Mesothelial cell of epicardium (in vitro differentiated cells): ENCODE measurements around the gene FAR1. TPM values are rescaled to one million over a fixed set of nuclear protein-coding genes. Genes with fewer than 3 reads are reported as not detected.

Experiments used
- DNase-seq, 2 experiments: peaks; one replicate each; pipeline ENCODE4 v3.0.0; 2021; ENCODE audit warnings: low spot score in 2 of 2; ENCODE audit not compliant: unreplicated experiment in 2 of 2
- H3K27ac Mint-ChIP-seq: 2 replicates; pipeline ENCODE4 v1.8.0; 2021; ENCODE audit warnings: mixed read lengths
- H3K27me3 Mint-ChIP-seq: 2 replicates; pipeline ENCODE4 v1.8.0; 2021; ENCODE audit warnings: low read depth, mixed read lengths
- H3K36me3 Mint-ChIP-seq: 2 replicates; pipeline ENCODE4 v1.8.0; 2021; ENCODE audit warnings: mixed read lengths
- H3K4me1 Mint-ChIP-seq: 2 replicates; pipeline ENCODE4 v1.8.0; 2021; ENCODE audit warnings: mixed read lengths
- H3K4me3 Mint-ChIP-seq: 2 replicates; pipeline ENCODE4 v1.8.0; 2021; ENCODE audit warnings: mild to moderate bottlenecking, moderate library complexity, mixed read lengths
- H3K9me3 Mint-ChIP-seq: 2 replicates; pipeline ENCODE4 v1.8.0; 2021; ENCODE audit warnings: mixed read lengths
- CTCF ChIP-seq: fragments of 200-600 bp; sonication (generic); IDR thresholded peaks from one replicate; pipeline ENCODE4 v1.5.0; 2021; ENCODE audit warnings: antibody characterized with exemption; ENCODE audit not compliant: unreplicated experiment
- total RNA-seq: library from RNA; stranded (reverse); gene quantifications from 3 replicates; pipeline ENCODE4 v1.2.1, GENCODE V29; 2021

The FAR1 gene
- total RNA-seq, 1 donor from 2014 or later: 67.0 TPM

- Mint-ChIP-seq H3K4me3 (no peak overlapping the region), H3K27ac (no peak overlapping the region), H3K4me1 (no peaks in the 10 kb centered on the region), H3K36me3 (peaks cover 34% of the 10 kb centered on the region), H3K27me3 (no peaks in the 10 kb centered on the region), H3K9me3 (no peaks in the 10 kb centered on the region)
- TF ChIP-seq CTCF: no peak
- DNase-seq: no peak
These were observed 49.9 kb downstream of the FAR1 start for GRCh38 chr11:13718394-13718793.

GRCh38 chr11:13720940-13721339 lies 52.5 kb downstream of the FAR1 start:
- H3K27ac Mint-ChIP-seq: no peak overlapping the region
- no peaks in the 10 kb centered on the region for H3K4me1 Mint-ChIP-seq
- no peaks in the 10 kb centered on the region for H3K27me3 Mint-ChIP-seq
- H3K36me3 Mint-ChIP-seq: peaks cover 30% of the 10 kb centered on the region
- no peak for DNase-seq
- H3K9me3 Mint-ChIP-seq: no peaks in the 10 kb centered on the region
- no peak for TF ChIP-seq CTCF
- H3K4me3 Mint-ChIP-seq: no peak overlapping the region

GRCh38 chr11:13721760-13722159 lies 53.3 kb downstream of the FAR1 start:
- Mint-ChIP-seq H3K36me3 (peaks cover 30% of the 10 kb centered on the region), H3K27ac (no peak overlapping the region)

GRCh38 chr11:13726456-13726855 lies 58.0 kb downstream of the FAR1 start:
- Mint-ChIP-seq H3K27me3 (no peaks in the 10 kb centered on the region), H3K27ac (no peak overlapping the region), H3K4me1 (no peaks in the 10 kb centered on the region), H3K4me3 (no peak overlapping the region), H3K9me3 (no peaks in the 10 kb centered on the region), H3K36me3 (peaks cover 31% of the 10 kb centered on the region)
- no peak for DNase-seq
- TF ChIP-seq CTCF: no peak

More at GRCh38 chr11:13721760-13722159, 53.3 kb downstream of the FAR1 start:
- Mint-ChIP-seq H3K4me3 (no peak overlapping the region), H3K4me1 (no peaks in the 10 kb centered on the region), H3K27me3 (no peaks in the 10 kb centered on the region), H3K9me3 (no peaks in the 10 kb centered on the region)
- no peak for DNase-seq
- no peak for TF ChIP-seq CTCF

- Mint-ChIP-seq H3K27me3 (no peaks in the 10 kb centered on the region), H3K4me3 (no peak overlapping the region), H3K4me1 (no peaks in the 10 kb centered on the region), H3K9me3 (no peaks in the 10 kb centered on the region), H3K27ac (no peak overlapping the region), H3K36me3 (peaks cover 25% of the 10 kb centered on the region)
- DNase-seq: no peak
- TF ChIP-seq CTCF: no peak
These were observed 59.6 kb downstream of the FAR1 start for GRCh38 chr11:13728076-13728475.

- no peak for TF ChIP-seq CTCF
- Mint-ChIP-seq H3K4me1 (no peaks in the 10 kb centered on the region), H3K36me3 (no peaks in the 10 kb centered on the region), H3K9me3 (no peaks in the 10 kb centered on the region), H3K27me3 (no peaks in the 10 kb centered on the region), H3K4me3 (no peak overlapping the region), H3K27ac (no peak overlapping the region)
- no peak for DNase-seq
These were observed 66.1 kb downstream of the FAR1 start for GRCh38 chr11:13734530-13734929.
